ENCODE results near the gene PCGF3. TPM values are rescaled to one million over a fixed set of nuclear protein-coding genes. Genes with fewer than 3 reads are reported as not detected.
"Not testable (repeated sequence)": the region's sequence is repeated elsewhere in the genome, so short reads cannot be mapped to it uniquely, and the experiment has no call there.

PCGF3 gene
- total and polyA plus RNA-seq, 7 experiments from 2014 or later = 3.8 to 66.8 (median 36.2) TPM

GRCh38 chr4:734951-735350 is 29.3 kb downstream of the PCGF3 start:
- intact Hi-C loops (cut with micrococcal nuclease) = no loop called here
- H3K27ac Mint-ChIP-seq = no peak overlapping the region
- H3K27me3 Mint-ChIP-seq = no peaks in the 10 kb centered on the region
- Histone ChIP-seq H3K4me1 (ENCODE audit: control insufficient read depth in 2 of 2, insufficient read depth in 2 of 2, low read length in 2 of 2) (no peaks in the 10 kb centered on the region), H3K27me3 (ENCODE audit: control insufficient read depth in 2 of 2, insufficient read depth in 2 of 2, low read length in 2 of 2) (no peaks in the 10 kb centered on the region), H3K4me3 (ENCODE audit: low read length) (no peak overlapping the region), H3K36me3 (ENCODE audit: control insufficient read depth in 2 of 3, insufficient read depth in 3 of 3, low read length in 3 of 3) (peaks cover 0 to 75% (median 8%) of the 10 kb centered on the region in 3 experiments), H3K27ac (ENCODE audit: low read depth, low read length) (no peak overlapping the region), H3K9me3 (ENCODE audit: control insufficient read depth in 2 of 3, low read length in 3 of 3) (no peaks in the 10 kb centered on the region)
- DNase-seq (no peak), ATAC-seq (no peak)
- no peak overlapping the region for H3K4me3 Mint-ChIP-seq
- ChIA-PET CTCF (no interaction called here), POLR2A (no interaction called here)
- peaks cover 0 to 2% (median 0%) of the 10 kb centered on the region in 7 donors for H3K4me1 Mint-ChIP-seq
- H3K9me3 Mint-ChIP-seq = no peaks in the 10 kb centered on the region
- peaks cover 4 to 35% (median 8%) of the 10 kb centered on the region in 5 donors for H3K36me3 Mint-ChIP-seq

DNA sequence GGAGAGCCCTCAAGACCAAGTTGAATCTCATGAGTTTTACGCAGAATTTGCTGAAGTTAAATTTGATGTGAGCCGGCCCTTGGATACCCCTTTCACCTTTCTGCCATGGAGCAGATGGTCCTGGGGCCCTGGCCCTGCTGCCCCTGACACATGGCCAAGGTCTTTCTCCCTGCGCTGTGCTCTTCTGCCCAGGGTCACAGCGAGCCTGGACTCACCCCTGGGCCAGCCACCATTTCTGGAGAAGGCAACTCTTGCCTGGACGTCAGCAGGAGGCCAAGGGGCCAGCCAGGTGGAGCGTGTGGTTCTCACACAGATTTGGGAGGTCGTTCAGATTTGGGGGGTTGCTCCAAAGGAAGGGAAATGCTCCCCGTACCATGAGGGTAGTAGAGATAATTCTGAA is 30.0 kb downstream of the PCGF3 start:
- H3K27ac ChIP-seq (ENCODE audit: low read depth, low read length) = no peak overlapping the region
- intact Hi-C loops (cut with micrococcal nuclease) = no loop called here
- H3K27ac Mint-ChIP-seq = no peak overlapping the region
- no peak overlapping the region for H3K4me3 ChIP-seq (ENCODE audit: low read length)
- H3K27me3 ChIP-seq (ENCODE audit: control insufficient read depth in 2 of 2, insufficient read depth in 2 of 2, low read length in 2 of 2) = no peaks in the 10 kb centered on the region
- H3K4me3 Mint-ChIP-seq = no peak overlapping the region
- H3K36me3 Mint-ChIP-seq = peaks cover 4 to 32% (median 7%) of the 10 kb centered on the region in 5 donors
- no peaks in the 10 kb centered on the region for H3K9me3 Mint-ChIP-seq
- no peaks in the 10 kb centered on the region for H3K4me1 ChIP-seq (ENCODE audit: control insufficient read depth in 2 of 2, insufficient read depth in 2 of 2, low read length in 2 of 2)
- H3K36me3 ChIP-seq (ENCODE audit: control insufficient read depth in 2 of 3, insufficient read depth in 3 of 3, low read length in 3 of 3) = peaks cover 0 to 71% (median 8%) of the 10 kb centered on the region in 3 experiments
- DNase-seq = no peak
- peaks cover 0 to 2% (median 0%) of the 10 kb centered on the region in 7 donors for H3K4me1 Mint-ChIP-seq
- ChIA-PET POLR2A (no interaction called here), CTCF (no interaction called here)
- no peak for ATAC-seq
- H3K9me3 ChIP-seq (ENCODE audit: control insufficient read depth in 2 of 3, low read length in 3 of 3) = no peaks in the 10 kb centered on the region
- no peaks in the 10 kb centered on the region for H3K27me3 Mint-ChIP-seq

- peaks cover 4 to 29% (median 6%) of the 10 kb centered on the region in 5 donors for H3K36me3 Mint-ChIP-seq
- H3K4me1 ChIP-seq (ENCODE audit: control insufficient read depth in 2 of 2, insufficient read depth in 2 of 2, low read length in 2 of 2); H3K27me3 Mint-ChIP-seq; H3K9me3 ChIP-seq (ENCODE audit: control insufficient read depth in 2 of 3, low read length in 3 of 3); DNase-seq; H3K4me3 ChIP-seq (ENCODE audit: low read length); POLR2A ChIA-PET; H3K27ac ChIP-seq (ENCODE audit: low read depth, low read length); H3K27ac Mint-ChIP-seq; intact Hi-C loops (cut with micrococcal nuclease); H3K4me1 Mint-ChIP-seq; ATAC-seq; H3K27me3 ChIP-seq (ENCODE audit: control insufficient read depth in 2 of 2, insufficient read depth in 2 of 2, low read length in 2 of 2); H3K4me3 Mint-ChIP-seq; CTCF ChIA-PET; H3K9me3 Mint-ChIP-seq: not testable (repeated sequence)
- H3K36me3 ChIP-seq (ENCODE audit: control insufficient read depth in 2 of 3, insufficient read depth in 3 of 3, low read length in 3 of 3) = peaks cover 0 to 63% (median 8%) of the 10 kb centered on the region in 3 experiments
Measured at GRCh38 chr4:736561-736960, 30.9 kb downstream of the PCGF3 start.

GRCh38 chr4:738781-739280 is 33.2 kb downstream of the PCGF3 start:
- Mint-ChIP-seq H3K27ac (no peak overlapping the region), H3K36me3 (peaks cover 0 to 26% (median 4%) of the 10 kb centered on the region in 5 donors), H3K4me3 (no peak overlapping the region), H3K4me1 (peaks cover 0 to 6% (median 0%) of the 10 kb centered on the region in 7 donors), H3K27me3 (no peaks in the 10 kb centered on the region), H3K9me3 (no peaks in the 10 kb centered on the region)
- Histone ChIP-seq H3K9me3 (ENCODE audit: control insufficient read depth in 2 of 3, low read length in 3 of 3) (no peaks in the 10 kb centered on the region), H3K27ac (ENCODE audit: low read depth, low read length) (no peak overlapping the region), H3K27me3 (ENCODE audit: control insufficient read depth in 2 of 2, insufficient read depth in 2 of 2, low read length in 2 of 2) (no peaks in the 10 kb centered on the region), H3K4me1 (ENCODE audit: control insufficient read depth in 2 of 2, insufficient read depth in 2 of 2, low read length in 2 of 2) (no peaks in the 10 kb centered on the region), H3K36me3 (ENCODE audit: control insufficient read depth in 2 of 3, insufficient read depth in 3 of 3, low read length in 3 of 3) (peaks cover 0 to 47% (median 8%) of the 10 kb centered on the region in 3 experiments), H3K4me3 (ENCODE audit: low read length) (no peak overlapping the region)
- no peak for DNase-seq
- ChIA-PET CTCF (interaction anchor here (0.7 kb wide), 1 partner anchor 18 kb away, joined by 4 read pairs; no protein-coding TSS in a partner anchor), POLR2A (no interaction called here)
- intact Hi-C loops (cut with micrococcal nuclease) = no loop called here
- no peak for ATAC-seq

- POLR2A ChIA-PET = no interaction called here
- peak overlapping the region in 1 of 9 donors; percentile 65 for H3K27ac Mint-ChIP-seq
- peaks cover 0 to 24% (median 4%) of the 10 kb centered on the region in 5 donors for H3K36me3 Mint-ChIP-seq
- H3K4me1 ChIP-seq (ENCODE audit: control insufficient read depth in 2 of 2, insufficient read depth in 2 of 2, low read length in 2 of 2) = no peaks in the 10 kb centered on the region
- H3K27me3 ChIP-seq (ENCODE audit: control insufficient read depth in 2 of 2, insufficient read depth in 2 of 2, low read length in 2 of 2) = no peaks in the 10 kb centered on the region
- H3K9me3 Mint-ChIP-seq = no peaks in the 10 kb centered on the region
- ATAC-seq (no peak), DNase-seq (no peak)
- intact Hi-C loops (cut with micrococcal nuclease) = no loop called here
- CTCF ChIA-PET = interaction anchor here (0.7 kb wide), 1 partner anchor 18 kb away, joined by 4 read pairs; no protein-coding TSS in a partner anchor
- H3K4me3 ChIP-seq (ENCODE audit: low read length) = no peak overlapping the region
- no peaks in the 10 kb centered on the region for H3K9me3 ChIP-seq (ENCODE audit: control insufficient read depth in 2 of 3, low read length in 3 of 3)
- H3K27ac ChIP-seq (ENCODE audit: low read depth, low read length) = no peak overlapping the region
- H3K4me1 Mint-ChIP-seq = peaks cover 0 to 6% (median 0%) of the 10 kb centered on the region in 7 donors
- H3K36me3 ChIP-seq (ENCODE audit: control insufficient read depth in 2 of 3, insufficient read depth in 3 of 3, low read length in 3 of 3) = peaks cover 0 to 44% (median 1%) of the 10 kb centered on the region in 3 experiments
- H3K27me3 Mint-ChIP-seq = no peaks in the 10 kb centered on the region
- H3K4me3 Mint-ChIP-seq = no peak overlapping the region
Measured at GRCh38 chr4:739569-739968, 33.9 kb downstream of the PCGF3 start.

DNA sequence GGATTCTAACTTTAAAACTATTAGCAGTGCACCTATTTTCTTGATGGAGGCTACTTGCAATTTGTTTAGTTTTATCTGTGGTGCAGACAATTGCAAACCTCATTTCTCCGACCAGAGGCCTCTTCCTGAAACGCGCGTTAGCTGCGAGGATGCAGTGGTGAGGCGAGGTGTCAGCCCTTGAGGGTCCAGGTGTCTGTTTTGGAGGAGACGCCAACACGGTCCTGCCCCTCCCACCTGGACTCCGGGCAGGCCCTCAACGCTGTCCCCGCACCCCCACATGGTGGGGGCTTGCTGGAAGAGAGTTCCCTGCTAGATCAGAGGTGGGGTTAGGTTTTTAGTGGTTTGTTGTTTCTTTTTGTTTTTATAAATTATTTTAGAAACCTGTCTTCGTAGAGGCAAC is 34.4 kb downstream of the PCGF3 start:
- no peaks in the 10 kb centered on the region for H3K27me3 Mint-ChIP-seq
- no peaks in the 10 kb centered on the region for H3K27me3 ChIP-seq (ENCODE audit: control insufficient read depth in 2 of 2, insufficient read depth in 2 of 2, low read length in 2 of 2)
- intact Hi-C loops (cut with micrococcal nuclease) = loop anchor here (5.0 to 10.0 kb wide), 3 partner anchors 152 to 495 kb away; no protein-coding TSS in a partner anchor
- ChIA-PET CTCF (no interaction called here), POLR2A (no interaction called here)
- no peak overlapping the region for H3K27ac ChIP-seq (ENCODE audit: low read depth, low read length)
- no peaks in the 10 kb centered on the region for H3K9me3 ChIP-seq (ENCODE audit: control insufficient read depth in 2 of 3, low read length in 3 of 3)
- peaks cover 0 to 6% (median 0%) of the 10 kb centered on the region in 7 donors for H3K4me1 Mint-ChIP-seq
- H3K36me3 Mint-ChIP-seq = peaks cover 0 to 20% (median 4%) of the 10 kb centered on the region in 5 donors
- H3K9me3 Mint-ChIP-seq = no peaks in the 10 kb centered on the region
- H3K36me3 ChIP-seq (ENCODE audit: control insufficient read depth in 2 of 3, insufficient read depth in 3 of 3, low read length in 3 of 3) = peaks cover 0 to 39% (median 0%) of the 10 kb centered on the region in 3 experiments
- no peaks in the 10 kb centered on the region for H3K4me1 ChIP-seq (ENCODE audit: control insufficient read depth in 2 of 2, insufficient read depth in 2 of 2, low read length in 2 of 2)
- ATAC-seq = no peak
- H3K4me3 Mint-ChIP-seq = no peak overlapping the region
- DNase-seq = no peak
- H3K4me3 ChIP-seq (ENCODE audit: low read length) = no peak overlapping the region
- no peak overlapping the region for H3K27ac Mint-ChIP-seq

Measured in naive thymus-derived CD4-positive, alpha-beta T cell (primary cell).